NCI-H1694 treated with DMSO at 0.1 percent for 48 hours (cell line): ENCODE data around the gene IL1RAPL2.

Experiments
- DNase-seq: peaks from one replicate; lab custom pipeline; 2025; lab: John Stamatoyannopoulos, UW

Gene IL1RAPL2

DNA sequence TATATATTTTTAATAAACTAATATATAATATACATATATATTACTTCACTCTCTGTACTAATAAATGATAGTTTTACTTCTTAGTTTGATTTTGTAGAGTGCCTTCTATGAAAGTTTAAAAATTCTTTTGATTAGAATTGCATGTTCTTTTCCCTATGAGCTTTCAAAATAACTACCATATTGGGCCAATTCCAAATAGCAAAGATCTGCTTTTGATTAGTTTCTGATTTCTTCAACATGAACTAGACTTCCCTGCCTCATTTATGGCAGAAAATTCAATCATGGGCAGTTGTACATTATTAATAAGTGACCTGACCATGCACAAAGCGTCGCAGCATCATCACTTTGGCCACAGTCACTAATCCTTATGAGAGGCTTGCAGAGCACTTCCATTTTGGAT, 703.4 kb downstream of the IL1RAPL2 start:
- no peak for DNase-seq

DNA sequence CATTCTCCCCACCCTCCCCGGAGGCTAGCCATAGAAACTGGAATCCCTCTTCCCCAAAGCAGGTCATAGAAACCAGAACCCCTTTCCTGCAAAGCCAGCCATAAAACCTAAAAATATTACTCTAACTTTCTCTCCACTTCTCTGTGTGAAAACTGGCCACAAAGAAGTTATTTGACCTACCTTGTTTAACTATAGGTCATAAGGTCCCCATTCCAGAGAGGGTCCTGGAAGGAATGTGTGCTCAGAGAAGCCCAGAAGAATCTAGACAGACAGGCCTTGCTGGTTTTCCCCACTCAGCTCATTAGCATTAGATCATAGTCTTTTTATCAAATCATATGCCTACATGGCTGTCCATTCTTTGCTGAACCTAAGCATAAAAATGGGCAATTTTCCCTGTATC, 707.3 kb downstream of the IL1RAPL2 start:
- no peak for DNase-seq

DNA sequence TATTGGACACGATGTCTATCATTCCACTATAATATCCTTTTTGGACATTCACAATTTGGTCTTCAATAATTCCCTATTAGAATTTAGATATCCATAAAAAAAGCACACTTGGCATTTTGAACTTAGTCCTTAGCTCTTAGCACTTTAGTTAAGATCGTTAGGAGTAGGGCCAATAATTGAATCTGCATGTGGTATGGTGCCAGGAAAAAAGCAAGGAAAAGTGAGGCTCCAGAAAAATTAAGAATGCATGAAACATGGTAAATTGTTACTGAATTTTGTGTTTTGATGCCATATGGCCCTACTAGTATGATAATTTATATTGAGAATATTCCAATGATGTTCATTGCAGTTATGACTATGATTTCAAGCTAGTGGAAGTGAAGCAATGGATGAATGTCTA, 708.1 kb downstream of the IL1RAPL2 start:
- no peak for DNase-seq

DNA sequence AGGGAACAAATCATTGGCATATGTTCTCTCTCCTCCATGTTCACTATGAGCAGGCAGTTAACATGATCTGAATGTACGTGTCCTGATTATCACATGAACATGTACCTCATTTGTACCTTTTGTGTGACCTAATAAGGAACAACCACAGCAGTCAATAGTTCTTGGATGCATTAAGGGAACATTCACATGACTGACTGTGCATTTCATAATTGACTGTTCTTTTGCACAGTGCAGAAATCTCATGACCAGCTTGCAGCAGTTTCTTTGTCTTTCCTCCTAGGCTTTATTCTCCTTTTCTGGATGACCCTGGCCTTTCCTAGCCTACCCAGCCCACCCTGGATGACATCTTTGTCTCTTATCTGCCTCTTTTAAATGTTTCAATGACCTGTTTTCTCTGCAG, 711.1 kb downstream of the IL1RAPL2 start:
- DNase-seq: no peak

DNA sequence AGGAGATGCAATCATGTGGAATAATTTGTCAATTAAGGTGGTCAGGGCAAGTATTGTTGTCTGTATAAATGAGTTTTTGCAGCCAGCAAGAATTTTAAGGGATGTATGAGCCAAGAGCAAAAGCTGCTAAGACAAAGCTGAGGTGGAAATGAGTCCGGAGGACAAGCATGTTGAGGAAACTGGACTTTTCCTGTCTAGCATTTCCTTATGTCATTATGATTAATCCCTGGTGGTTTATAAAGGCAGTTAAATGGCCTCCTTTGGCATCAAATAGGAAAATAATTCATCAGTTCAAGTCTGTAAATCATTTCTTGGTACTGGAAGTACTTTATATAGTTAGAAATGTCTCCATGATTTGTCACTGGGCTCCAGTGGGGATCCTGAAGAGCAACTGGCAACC, 716.1 kb downstream of the IL1RAPL2 start:
- DNase-seq: no peak

DNA sequence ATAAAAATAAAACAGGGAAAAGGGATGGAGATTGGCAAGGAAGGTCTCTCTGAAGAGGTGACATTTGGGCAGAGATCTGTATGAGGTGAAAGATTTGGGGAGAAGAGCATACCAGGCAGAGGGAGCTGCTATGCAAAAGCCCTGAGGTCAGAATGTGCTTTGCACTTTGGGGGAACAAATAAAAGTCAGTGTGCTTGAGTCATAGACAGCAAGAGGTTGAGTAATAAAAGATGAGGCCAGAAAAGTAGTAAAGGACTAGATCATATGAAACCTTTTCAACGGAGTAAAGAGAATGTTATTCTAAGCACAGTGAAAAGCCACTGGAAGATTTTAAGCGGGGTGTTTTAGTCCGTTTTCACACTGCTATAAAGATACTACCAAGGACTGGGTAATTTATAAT, 731.0 kb downstream of the IL1RAPL2 start:
- DNase-seq: no peak

DNA sequence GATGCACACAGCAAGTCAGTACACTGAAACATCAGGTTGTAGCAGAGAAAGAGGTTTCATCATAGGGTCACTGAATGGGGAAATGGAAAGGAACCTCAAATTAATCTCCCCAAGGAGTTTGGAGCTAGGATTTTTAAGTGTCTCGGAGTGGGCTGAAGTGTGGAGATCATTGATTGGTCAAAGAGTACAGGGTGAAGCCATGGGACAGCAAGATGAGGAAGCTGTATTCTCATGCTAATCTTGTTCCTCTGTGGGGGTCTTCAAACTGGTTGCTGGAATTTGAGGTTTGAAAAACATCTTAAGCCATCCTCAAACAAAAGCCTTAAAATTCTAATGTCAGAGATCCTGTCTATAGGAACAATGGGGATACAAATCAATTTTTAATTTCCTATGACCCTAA, 733.3 kb downstream of the IL1RAPL2 start:
- no peak for DNase-seq

DNA sequence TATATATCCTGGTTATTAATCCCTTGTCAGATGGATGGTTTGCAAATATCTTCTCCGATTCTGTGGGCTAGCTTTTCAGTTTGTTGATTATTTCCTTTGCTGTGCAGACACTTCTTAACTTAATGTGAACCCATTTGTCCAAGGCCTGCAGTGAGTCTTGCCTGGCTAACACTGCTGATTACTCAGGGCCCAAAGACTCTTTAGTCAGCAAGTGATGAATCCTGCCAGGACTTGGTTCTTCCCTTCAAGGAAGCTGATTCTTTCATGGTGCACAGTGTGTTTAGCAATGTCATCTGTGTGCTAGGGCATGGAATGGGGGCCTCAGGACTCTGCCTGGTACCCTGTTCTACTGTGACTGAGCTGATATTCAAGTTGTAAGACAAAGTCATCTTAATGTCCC, 736.2 kb downstream of the IL1RAPL2 start:
- no peak for DNase-seq

DNA sequence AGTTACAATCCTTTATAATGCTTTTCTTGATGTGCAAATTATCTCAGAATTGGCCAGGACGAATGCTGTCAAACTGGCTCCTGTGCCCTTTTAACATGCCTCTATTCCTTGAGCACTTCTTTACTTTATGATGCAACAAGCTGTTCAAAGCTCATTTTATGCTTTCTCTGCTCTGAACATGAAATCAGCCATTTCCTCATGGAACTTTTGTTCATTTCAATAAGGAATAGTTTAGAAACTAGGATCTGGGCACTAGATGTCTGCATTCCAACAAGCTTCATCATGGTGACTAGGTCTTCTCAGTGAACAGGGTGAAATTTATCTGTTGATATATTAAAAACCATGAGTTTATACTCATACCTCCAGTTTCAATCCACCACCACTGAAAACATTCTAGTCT, 741.8 kb downstream of the IL1RAPL2 start:
- DNase-seq: no peak

DNA sequence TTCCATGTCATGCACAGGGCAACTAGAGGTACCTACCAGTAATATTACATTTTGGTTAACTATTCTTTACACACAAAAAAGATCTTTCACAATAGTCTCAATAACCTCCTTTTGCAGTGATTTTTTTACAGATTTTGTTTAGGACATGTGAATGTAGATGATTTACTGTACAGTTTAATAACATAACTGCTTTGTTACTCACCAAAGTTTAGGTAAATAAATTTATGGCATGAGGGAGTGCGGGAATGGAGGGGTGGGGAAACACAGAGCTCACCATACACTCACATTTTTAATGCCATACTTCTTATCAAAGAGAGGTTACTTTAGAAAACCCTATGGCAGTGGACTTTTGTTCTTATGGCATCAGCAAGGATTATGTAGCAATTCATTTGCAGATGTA, 747.6 kb downstream of the IL1RAPL2 start:
- DNase-seq: no peak

DNA sequence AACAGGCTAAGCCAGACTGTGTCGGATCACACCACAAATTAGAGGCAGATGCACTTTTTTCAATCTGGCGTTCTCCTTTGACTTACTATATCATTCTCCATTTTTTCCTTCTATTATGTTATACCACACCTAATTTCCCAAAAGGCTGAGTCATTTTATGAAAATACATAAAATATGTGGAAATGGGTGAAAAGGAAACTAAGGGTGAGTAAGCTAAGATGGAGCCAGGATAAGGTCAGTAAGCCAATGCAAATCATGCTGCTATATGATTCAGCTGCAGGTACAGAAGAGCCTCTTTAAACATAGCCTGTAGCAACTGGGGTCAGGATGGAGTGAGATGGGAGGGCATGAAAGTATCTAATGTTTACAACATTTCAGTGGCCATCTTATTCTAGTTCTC, 748.5 kb downstream of the IL1RAPL2 start:
- DNase-seq: no peak

DNA sequence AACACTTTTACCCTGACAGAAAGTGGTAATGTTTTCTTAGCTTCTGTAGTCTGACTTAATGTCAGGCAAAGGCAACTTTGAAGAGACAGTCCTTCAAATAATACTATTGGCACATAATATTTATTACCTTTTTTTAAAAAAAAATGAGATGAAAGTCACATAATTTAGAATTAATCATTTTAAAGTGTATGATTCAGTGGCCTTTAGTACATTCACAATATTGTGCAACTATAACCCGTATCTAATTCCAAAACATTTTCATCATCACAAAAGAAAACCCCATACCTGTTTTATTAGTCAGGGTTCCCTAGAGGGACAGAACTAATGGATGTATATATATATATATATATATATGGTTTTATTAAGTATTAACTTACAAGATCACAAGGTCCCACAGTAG, 749.2 kb downstream of the IL1RAPL2 start:
- DNase-seq: no peak

DNA sequence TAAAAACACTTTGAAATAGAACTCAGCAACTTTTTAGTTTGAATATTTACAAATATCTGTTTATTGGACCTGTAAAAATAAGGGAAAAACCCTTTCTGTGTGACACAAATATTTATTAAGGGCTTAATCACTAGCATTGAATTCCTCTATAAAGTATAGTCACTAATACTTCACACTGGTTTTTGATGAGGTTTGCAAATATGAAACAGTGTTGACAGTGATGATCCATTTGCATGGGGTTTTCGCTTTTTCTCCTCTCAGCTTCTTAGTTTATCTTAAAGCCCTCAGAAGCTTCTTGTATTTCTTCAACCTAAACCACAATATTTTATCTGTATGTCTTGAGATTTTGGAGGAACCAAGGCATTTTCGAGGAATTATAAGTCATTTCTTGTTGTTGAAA, 751.1 kb downstream of the IL1RAPL2 start:
- DNase-seq: no peak

DNA sequence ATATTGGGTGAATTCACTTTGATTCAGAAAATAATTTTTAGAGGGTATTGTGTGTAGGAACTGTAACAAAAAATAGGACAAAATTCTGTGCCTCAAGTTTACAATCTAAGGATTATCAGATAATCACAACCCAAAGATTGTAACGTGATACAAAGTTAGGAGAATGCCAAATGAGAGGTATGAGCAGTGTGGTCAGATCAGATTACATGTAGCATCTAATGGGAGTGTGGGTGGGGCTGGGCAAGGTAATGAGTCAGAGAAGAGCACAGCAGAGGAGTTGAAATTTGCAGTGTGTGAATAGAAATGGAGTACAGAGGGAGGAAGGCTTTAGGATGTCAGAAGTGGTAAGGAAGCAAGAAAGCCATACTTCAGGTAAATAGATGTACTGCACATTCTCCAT, 757.9 kb downstream of the IL1RAPL2 start:
- DNase-seq: no peak

DNA sequence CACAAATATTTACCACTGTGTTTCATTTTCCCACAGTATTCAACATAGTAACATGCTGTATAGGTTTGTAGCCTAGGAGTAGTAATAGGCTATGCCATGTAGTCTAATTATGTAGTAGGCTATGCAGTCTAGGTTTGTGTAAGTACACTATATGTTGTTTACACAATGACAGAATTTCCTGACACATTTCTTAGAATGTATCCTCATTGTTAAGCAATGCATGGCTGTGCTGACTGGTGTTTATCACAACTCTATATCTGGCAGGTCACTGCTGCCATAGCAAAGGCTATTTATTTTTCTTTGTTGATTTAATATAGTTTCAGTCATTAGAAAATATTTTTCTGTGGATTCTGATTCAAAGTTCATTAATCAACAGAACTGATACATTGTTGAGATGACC, 762.8 kb downstream of the IL1RAPL2 start:
- DNase-seq: no peak

DNA sequence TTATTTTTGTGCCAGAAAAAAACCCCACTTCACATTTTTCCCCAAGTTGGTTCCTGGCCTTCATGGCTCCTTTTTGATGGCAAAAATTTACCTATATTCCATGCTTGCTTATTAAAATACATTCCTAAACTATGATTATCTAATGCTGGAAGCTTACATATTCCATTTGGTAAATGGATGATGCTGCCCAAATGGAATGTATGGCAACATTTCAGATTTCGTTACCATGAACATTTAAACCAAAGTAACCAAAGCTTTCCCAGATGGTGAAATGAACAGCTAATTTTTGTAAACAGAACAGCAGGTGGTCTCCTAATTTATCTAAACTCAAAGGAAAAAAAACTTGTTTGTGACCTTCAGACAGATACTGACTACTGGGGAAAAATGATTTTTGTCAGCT, 765.2 kb downstream of the IL1RAPL2 start:
- no peak for DNase-seq

DNA sequence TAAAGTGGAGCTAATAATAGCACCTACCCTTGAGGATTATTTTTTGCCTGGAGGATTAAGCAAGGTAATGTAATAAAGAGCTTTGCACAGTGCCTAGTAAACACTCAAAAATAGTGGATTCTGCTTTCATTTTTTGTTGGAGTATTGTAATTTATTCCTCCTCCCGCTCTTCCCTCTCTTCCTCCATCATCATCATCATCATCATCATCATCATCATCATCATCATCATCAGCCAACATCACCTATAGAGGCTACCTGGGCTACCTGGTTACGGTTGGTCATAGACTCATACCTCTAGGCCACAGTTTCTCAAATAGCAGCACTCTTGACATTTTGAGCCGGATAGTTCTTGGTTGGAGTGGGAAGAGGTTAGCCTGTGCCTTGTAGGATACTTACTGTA, 781.4 kb downstream of the IL1RAPL2 start:
- no peak for DNase-seq

DNA sequence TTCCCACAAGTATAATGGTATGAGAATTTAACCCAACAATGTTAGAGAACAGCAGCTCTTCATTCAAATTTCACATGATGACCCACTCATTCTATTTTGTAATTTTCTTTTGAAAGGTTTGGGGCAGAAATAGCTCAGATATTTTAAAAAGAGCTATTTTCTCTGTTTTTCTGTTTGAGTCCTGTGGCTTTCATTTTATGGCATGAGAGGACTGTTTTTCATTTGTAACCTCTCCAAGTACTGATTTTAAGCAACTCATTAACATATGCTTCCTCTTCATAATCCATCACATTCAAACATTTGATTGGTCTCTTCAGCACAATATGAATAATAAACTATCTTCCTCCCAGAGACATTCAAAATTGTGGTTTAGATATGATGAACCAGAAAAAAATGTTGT, 783.5 kb downstream of the IL1RAPL2 start:
- no peak for DNase-seq

DNA sequence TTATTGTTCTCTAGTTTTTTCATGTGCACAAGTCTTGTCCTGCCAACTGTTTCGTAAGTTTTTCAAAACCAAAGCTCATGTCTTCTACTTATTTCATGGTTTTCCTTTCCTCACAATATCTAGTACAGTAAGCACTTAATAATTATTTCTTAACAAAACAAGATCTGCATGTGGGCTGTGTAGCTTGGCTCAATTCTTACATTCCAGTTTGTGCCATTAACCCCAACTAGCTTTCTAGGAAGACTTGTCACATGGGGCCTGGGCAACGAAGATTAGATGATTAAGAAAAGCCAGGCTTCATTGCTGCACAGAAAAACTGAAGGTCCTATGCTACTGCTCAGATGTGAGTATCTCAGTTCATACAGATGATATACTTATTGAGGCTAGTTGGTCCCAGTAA, 809.8 kb downstream of the IL1RAPL2 start:
- DNase-seq: no peak

DNA sequence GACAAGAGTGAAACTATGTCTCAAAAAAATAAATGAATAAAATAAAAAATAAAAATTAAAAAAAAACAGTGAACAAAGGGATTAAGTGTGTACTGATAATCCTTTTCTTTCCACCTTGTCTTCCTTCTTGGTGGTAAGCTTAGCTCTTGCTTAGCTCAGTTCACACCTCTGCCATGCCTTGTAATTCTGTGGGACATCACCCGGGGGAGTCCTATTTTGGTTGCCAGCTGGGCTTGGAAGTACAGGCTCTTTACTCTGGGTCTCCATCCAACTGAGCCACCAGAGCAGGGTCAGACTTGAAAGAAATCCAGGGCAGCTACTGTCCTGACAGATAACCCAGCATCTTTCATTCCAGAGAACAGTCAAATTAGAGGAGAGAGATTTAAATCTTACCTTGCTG, 858.7 kb downstream of the IL1RAPL2 start:
- DNase-seq: no peak

DNA sequence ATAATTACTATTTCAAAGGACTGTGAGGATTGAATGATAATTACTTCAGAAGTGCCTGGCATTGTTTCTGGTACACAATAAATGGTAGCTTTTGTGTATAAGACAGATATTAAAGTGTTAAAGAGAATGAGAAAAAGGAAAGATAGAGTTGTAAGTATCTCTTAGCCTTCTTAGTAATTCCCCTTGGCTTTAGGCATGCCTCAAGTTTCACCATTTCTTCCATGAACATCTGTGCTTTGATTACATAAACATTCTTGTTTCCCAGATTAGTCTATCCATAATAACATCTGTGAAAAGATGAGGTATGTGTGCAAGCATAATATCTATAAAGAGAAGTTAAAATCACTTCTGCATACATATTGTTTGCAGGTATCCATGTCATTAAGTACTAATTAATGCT, 885.4 kb downstream of the IL1RAPL2 start:
- no peak for DNase-seq

DNA sequence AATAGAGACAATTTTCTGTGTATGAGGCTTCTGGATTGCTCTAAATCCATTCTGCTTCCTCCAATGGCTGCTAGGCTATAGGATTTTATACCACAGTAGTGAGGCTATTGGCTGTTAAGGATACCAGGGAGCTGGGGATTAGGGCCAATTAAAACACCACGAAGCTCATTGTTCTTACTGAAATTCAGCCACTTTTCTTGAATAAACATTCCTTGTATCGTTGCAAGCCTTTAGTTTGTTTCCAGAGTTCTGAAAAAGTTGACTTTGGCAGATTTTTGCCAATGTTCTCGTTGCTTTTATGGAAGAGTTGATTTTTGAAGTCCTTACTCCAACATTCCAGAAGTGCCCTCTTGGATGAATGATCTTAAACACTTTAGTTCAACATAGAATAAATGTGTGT, 892.8 kb downstream of the IL1RAPL2 start:
- no peak for DNase-seq

DNA sequence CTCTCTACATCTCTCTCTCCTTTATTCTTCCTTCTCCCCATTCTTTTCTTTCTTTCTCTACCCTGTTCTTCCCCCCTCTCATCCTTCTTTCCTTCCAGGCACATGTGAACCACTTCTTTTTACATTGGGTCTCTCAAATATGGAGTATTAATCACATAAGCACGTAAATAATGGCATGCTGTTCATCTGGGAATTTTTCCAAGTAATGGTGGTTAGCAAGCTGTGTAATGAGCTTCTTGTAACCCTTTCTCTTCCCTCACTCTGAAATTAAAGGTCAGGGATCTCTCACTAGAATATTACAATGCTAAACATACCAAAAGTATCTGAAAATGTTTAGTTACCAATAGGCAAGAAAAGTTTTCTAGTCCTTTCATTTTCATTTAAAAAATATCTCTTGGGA, 894.4 kb downstream of the IL1RAPL2 start:
- DNase-seq: no peak

DNA sequence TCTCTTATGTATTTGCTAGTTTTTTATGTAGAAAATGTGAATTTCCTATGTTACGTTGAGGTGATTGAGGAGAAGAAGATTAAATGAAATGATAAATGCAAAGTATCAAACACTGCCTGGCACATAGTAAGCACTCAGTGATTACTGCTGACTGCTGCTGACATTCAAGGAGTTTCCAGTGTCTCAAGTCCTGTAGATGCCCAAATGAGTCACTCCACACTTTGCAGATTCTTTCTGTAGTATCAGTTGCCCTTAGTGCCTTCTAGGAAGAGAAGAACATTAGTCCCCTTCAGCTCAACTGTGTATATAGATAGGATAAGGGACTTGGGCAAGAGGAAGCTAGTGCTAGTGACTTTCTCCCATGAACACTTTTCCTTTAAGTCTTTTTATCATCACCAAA, 895.0 kb downstream of the IL1RAPL2 start:
- no peak for DNase-seq

DNA sequence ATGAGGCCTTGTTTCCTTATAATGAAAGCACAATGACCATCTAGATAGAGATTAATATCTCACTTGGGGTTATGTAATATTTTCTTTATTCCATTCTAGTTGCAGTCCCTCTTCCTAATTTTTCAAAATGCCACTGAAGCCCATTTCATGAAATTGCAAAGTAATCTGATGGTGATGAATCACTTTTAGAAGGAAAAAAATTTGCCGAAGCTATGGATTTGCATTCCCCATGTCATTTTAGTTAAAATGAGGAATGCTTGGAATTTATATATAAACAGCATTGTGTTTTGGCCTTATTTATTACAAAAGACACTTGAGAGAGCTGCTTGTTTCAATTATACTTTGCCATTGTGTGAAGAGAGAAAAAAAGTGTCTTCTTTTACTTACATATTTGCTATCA, 896.2 kb downstream of the IL1RAPL2 start:
- no peak for DNase-seq
